BE2C (cell line): ENCODE measurements around the gene WBP11.

Experiments used
- DNase-seq: peaks from one replicate; pipeline ENCODE4 v3.0.0-alpha.2; 2020
- H3K27me3 ChIP-seq: fragments of 250-450 bp; sonication (Bioruptor Pico); 2 replicates; pipeline ENCODE4 v1.5.1; 2020; ENCODE audit warnings: mild to moderate bottlenecking
- H3K36me3 ChIP-seq: fragments of 250-450 bp; sonication (Bioruptor Pico); 2 replicates; pipeline ENCODE4 v1.5.1; 2020; ENCODE audit warnings: mild to moderate bottlenecking
- H3K4me1 ChIP-seq: fragments of 250-450 bp; sonication (Bioruptor Pico); 2 replicates; pipeline ENCODE4 v1.5.1; 2020
- H3K4me3 ChIP-seq: 2 replicates; pipeline ENCODE4 v1.5.1; 2011; ENCODE audit warnings: low read depth, low read length
- H3K9me3 ChIP-seq: fragments of 250-450 bp; sonication (Bioruptor Pico); 2 replicates; pipeline ENCODE4 v1.5.1; 2020
- TF ChIP-seq, protein P1 (sequence below): IDR thresholded peaks from 2 replicates; pipeline ENCODE4 v1.5.1; 2012; ENCODE audit warnings: mild to moderate bottlenecking, low read depth, low read length

The WBP11 gene

DNA sequence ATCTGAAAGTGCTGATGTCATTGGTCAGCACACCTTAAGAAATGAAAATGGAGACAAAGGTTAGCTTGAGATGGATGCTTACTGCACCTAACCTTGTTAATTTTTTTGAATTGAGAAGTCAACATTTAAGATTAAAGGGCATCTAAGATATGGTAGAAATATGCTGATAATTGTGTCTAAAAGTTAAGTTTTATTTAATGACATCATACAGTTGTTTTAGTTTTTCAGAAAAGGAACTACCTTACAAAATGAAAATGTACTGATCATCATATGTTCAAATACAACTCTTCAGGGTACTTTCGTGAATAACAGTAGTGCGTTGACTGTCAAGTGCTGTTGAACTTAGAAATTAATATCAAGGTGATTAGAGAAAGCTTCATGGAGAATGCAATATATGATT, 8.2 kb upstream of the WBP11 start:
- Histone ChIP-seq H3K4me1 (no peaks in the 10 kb centered on the region), H3K9me3 (no peaks in the 10 kb centered on the region), H3K36me3 (no peaks in the 10 kb centered on the region), H3K4me3 (no peak overlapping the region), H3K27me3 (no peaks in the 10 kb centered on the region)
- TF ChIP-seq, protein P1, sequence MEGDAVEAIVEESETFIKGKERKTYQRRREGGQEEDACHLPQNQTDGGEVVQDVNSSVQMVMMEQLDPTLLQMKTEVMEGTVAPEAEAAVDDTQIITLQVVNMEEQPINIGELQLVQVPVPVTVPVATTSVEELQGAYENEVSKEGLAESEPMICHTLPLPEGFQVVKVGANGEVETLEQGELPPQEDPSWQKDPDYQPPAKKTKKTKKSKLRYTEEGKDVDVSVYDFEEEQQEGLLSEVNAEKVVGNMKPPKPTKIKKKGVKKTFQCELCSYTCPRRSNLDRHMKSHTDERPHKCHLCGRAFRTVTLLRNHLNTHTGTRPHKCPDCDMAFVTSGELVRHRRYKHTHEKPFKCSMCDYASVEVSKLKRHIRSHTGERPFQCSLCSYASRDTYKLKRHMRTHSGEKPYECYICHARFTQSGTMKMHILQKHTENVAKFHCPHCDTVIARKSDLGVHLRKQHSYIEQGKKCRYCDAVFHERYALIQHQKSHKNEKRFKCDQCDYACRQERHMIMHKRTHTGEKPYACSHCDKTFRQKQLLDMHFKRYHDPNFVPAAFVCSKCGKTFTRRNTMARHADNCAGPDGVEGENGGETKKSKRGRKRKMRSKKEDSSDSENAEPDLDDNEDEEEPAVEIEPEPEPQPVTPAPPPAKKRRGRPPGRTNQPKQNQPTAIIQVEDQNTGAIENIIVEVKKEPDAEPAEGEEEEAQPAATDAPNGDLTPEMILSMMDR: no peak
- no peak for DNase-seq

DNA sequence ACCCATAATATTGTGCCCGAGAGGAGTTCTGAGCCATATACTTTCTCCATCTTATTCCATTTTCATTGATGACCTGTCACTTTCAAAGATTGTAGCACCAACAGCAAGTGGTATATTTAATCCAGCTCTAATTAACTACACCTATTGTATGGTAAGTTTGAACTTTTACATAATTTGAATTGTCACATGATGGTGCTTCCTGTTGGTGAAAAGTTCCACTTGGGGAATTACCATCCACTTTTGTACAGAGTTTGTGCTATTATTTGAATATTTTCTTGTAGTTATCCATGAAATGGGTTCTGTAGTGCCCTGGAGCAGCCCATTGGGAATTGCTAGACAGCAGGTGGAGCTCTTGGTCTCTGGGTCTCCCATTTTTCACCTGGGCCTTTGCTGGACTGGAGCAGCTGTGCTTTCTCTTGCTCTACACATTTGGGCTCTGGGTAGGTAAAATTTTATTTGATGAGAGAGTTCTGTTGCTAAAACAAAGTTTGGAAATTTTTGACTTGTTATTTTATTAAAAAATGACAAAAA, 7.7 kb upstream of the WBP11 start:
- peak; percentile 47 for DNase-seq
- no peaks in the 10 kb centered on the region for H3K4me1 ChIP-seq
- no peaks in the 10 kb centered on the region for H3K27me3 ChIP-seq
- H3K4me3 ChIP-seq: no peak overlapping the region
- H3K9me3 ChIP-seq: no peaks in the 10 kb centered on the region
- TF ChIP-seq, protein P1: peak; percentile 65
- H3K36me3 ChIP-seq: no peaks in the 10 kb centered on the region

DNA sequence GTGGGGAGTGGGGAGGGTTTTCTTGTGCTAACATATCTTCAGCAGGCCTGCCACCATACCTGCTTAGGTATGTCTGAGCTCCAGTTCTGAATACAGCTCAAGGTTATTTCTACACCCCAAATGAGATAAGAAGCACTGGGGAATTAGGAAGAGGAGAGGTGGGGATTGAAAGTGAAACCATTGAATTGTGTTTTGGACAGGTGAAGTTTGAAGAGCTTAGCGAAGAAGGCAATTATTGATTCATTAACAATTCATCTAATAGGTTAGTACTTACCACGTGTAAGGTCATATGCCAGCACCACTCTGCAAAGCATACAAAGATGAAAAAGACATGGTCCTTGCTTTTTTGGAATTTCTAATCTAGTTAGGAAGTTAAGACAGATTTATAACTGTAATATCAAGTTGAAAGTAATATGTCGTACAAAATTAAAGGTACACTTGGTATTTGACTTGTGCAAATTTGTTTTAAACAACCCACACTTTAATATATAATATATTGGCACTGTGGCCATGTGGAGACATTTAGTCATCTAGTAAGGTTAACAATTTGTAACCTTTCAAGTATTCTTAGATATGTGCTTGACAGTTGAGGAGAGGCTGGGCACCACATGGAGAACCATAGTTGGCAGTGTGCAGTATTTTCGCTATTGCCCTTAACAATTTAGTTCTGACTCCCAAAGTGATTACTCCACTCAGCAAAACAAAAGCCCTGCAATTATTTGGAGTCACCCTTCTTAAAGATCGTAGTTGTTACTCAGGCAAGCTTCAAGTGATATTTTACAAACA, 7.1 kb upstream of the WBP11 start:
- H3K9me3 ChIP-seq: no peaks in the 10 kb centered on the region
- DNase-seq: no peak
- no peaks in the 10 kb centered on the region for H3K4me1 ChIP-seq
- H3K27me3 ChIP-seq: no peaks in the 10 kb centered on the region
- no peak overlapping the region for H3K4me3 ChIP-seq
- no peaks in the 10 kb centered on the region for H3K36me3 ChIP-seq
- TF ChIP-seq, protein P1: no peak

DNA sequence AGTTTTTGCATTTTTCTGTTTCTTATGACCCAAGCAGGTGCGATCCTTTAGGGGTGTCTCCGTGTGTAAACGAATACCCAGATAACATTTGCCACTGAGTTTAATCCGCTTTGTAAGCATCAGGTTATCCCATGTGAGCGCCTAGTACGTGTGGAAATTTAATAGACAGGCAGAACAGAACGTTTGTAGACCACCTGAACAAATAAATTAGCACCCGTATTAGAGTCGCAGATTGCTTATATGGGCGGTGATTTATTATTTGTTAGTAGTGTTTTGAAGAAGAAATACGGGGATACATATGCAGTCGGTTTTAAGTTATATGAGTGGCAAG, 517 bp upstream of the WBP11 start:
- no peak for DNase-seq
- H3K4me3 ChIP-seq: peak overlapping the region; percentile 96
- TF ChIP-seq, protein P1: no peak

DNA sequence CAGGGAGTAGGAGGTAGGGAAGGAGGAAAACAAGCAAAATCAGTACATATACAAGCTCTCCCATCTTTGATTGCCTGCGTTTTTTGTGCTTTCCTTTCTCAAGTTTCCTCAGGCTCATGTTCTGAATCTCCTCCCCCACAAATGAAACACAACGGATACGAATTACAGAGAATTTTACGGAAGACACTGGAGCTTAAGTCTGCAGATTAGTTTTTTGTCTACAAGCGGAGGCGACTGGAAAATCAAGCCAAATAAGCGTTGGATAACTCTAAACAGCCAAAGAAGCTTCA, 612 bp downstream of the WBP11 start:
- H3K27me3 ChIP-seq: no peaks in the 10 kb centered on the region
- no peaks in the 10 kb centered on the region for H3K9me3 ChIP-seq
- peak overlapping the region; percentile 96 for H3K4me3 ChIP-seq
- no peak for DNase-seq
- no peaks in the 10 kb centered on the region; the same call in 1 of the 2 replicates for H3K4me1 ChIP-seq
- TF ChIP-seq, protein P1: no peak
- peaks cover 21% of the 10 kb centered on the region for H3K36me3 ChIP-seq

More for the DNA sequence above, 517 bp upstream of the WBP11 start:
- Histone ChIP-seq H3K36me3 (peaks cover 10% of the 10 kb centered on the region), H3K27me3 (no peaks in the 10 kb centered on the region), H3K4me1 (no peaks in the 10 kb centered on the region; the same call in 1 of the 2 replicates), H3K9me3 (no peaks in the 10 kb centered on the region)

DNA sequence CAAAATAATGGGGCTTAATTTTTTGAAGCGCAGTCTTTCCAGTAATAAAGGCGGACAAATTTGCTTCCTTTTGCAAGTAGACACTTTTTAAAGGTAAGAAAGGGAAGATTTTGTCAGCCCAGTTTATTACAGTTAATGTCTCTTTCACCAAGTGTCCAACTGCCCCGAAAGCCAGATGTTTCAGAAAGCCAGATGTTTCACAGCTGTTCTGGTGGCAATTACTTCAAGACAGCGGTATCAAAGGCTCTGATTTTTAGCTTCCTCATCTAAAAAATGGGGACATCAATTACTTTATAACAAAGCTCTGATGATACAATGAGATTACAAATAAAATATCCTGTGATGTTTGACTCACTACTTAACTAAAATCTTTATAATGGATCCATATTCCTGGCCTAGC, 1.0 kb downstream of the WBP11 start:
- TF ChIP-seq, protein P1: no peak
- no peaks in the 10 kb centered on the region; the same call in 1 of the 2 replicates for H3K4me1 ChIP-seq
- no peaks in the 10 kb centered on the region for H3K9me3 ChIP-seq
- DNase-seq: no peak
- no peaks in the 10 kb centered on the region for H3K27me3 ChIP-seq
- H3K4me3 ChIP-seq: peak overlapping the region; percentile 96
- peaks cover 25% of the 10 kb centered on the region for H3K36me3 ChIP-seq
